CD4-positive, alpha-beta memory T cell (primary cell): ENCODE measurements around the gene ARL8B. TPM values are rescaled to one million over a fixed set of nuclear protein-coding genes. Genes with fewer than 3 reads are reported as not detected.

ENCODE experiments used
- polyA plus RNA-seq, 2 donors: library from polyadenylated mRNA; unstranded; fragments of 300-500 nt; fragmentation: Illumina TruSeq; gene quantifications; one replicate each; pipeline ENCODE4 v1.2.3, GENCODE V29; 2021
- total RNA-seq, 2 experiments: library from RNA; stranded (reverse); gene quantifications; one replicate each; pipeline ENCODE4 v1.2.3, GENCODE V29; 2021

Gene ARL8B
- total and polyA plus RNA-seq, 4 experiments from 2014 or later: 46.1 to 60.9 (median 58.0) TPM

Other genes starting within 250 kb of the ARL8B start
- 10 to 100 TPM; 44.9 to 45.8 TPM for gene BHLHE40, start 142.9 kb upstream of the ARL8B start, total RNA-seq
- gene BHLHE40, start 142.9 kb upstream of the ARL8B start, polyA plus RNA-seq: 10 to 100 TPM; 33.0 to 34.6 TPM
- gene EDEM1, start 65.4 kb downstream of the ARL8B start, total RNA-seq: 100 to 1,000 TPM; 146 to 153 TPM
- 10 to 100 TPM; 42.4 to 52.9 TPM for gene EDEM1, start 65.4 kb downstream of the ARL8B start, polyA plus RNA-seq